Hepatocyte (in vitro differentiated cells): ENCODE results near the gene TMEM273.

Experiments
- EZH2phosphoT487 ChIP-seq: fragments of 200-600 bp; sonication (generic); IDR thresholded peaks from one replicate; pipeline ENCODE4 v1.6.1; 2018; ENCODE audit warnings: antibody characterized with exemption, mild to moderate bottlenecking, low read depth, moderate library complexity; ENCODE audit not compliant: unreplicated experiment, severe bottlenecking
- TF ChIP-seq, protein P1 (sequence below): fragments of 200-600 bp; sonication (generic); IDR thresholded peaks from 2 replicates; pipeline ENCODE4 v1.5.1; 2016; ENCODE audit warnings: antibody characterized with exemption, mild to moderate bottlenecking; ENCODE audit not compliant: poor library complexity

DNA sequence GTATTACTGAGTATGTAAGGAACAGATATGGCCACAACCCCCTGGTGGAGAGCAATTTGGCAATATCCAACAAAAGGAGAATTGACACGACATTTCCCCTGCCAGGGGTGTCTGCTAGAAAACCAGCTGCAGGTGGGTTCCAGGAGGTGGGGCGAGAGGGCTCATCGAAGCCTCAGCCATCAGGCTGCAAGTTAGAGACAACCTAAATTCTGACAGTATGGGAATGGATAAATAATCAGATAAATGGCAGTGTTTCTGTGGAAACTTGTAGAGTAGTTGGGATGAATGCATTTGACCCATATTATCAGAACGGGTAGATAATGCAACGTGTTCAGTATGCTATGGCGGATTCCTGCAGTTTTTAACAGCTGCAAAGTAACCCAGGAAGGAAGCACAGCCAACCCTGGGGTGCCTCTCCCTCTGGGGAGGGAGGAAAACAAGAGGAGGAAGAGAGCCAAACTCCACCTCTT, 3.5 kb downstream of the TMEM273 start:
- TF ChIP-seq, protein P1, sequence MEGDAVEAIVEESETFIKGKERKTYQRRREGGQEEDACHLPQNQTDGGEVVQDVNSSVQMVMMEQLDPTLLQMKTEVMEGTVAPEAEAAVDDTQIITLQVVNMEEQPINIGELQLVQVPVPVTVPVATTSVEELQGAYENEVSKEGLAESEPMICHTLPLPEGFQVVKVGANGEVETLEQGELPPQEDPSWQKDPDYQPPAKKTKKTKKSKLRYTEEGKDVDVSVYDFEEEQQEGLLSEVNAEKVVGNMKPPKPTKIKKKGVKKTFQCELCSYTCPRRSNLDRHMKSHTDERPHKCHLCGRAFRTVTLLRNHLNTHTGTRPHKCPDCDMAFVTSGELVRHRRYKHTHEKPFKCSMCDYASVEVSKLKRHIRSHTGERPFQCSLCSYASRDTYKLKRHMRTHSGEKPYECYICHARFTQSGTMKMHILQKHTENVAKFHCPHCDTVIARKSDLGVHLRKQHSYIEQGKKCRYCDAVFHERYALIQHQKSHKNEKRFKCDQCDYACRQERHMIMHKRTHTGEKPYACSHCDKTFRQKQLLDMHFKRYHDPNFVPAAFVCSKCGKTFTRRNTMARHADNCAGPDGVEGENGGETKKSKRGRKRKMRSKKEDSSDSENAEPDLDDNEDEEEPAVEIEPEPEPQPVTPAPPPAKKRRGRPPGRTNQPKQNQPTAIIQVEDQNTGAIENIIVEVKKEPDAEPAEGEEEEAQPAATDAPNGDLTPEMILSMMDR: no peak
- no peak for TF ChIP-seq EZH2phosphoT487
